ENCODE results near the gene P2RY14. TPM values are rescaled to one million over a fixed set of nuclear protein-coding genes. Genes with fewer than 3 reads are reported as not detected.

P2RY14 gene
- total and polyA plus RNA-seq, 2 of the 13 experiments (the other 11 are each of a cell fraction or from before 2014, with no cell fraction given): not detected

- ATAC-seq (no peak), FAIRE-seq (peak; percentile 21), DNase-seq (ENCODE audit: low spot score) (no peak)
- Histone ChIP-seq H3K27ac (ENCODE audit: extremely low read length, insufficient read depth, low read length) (no peak overlapping the region), H3K4me3 (replicated peaks in 1 of 3; ENCODE audit: insufficient read depth in 1 of 3, low read depth in 2 of 3, low read length in 3 of 3) (no peak overlapping the region), H2AFZ (ENCODE audit: low read length) (peak overlapping the region; percentile 79), H4K20me1 (ENCODE audit: insufficient read depth, low read length) (no peaks in the 10 kb centered on the region), H3K36me3 (replicated peaks in 1 of 2; ENCODE audit: control insufficient read depth in 1 of 2, insufficient read depth in 2 of 2, low read length in 2 of 2) (no peaks in the 10 kb centered on the region), H3K4me1 (ENCODE audit: insufficient read depth, low read length) (peaks cover 39% of the 10 kb centered on the region), H3K9me3 (ENCODE audit: low read length) (no peaks in the 10 kb centered on the region), H3K9ac (ENCODE audit: insufficient read depth, low read depth, low read length) (no peak overlapping the region), H3K79me2 (ENCODE audit: insufficient read depth, low read length) (no peaks in the 10 kb centered on the region), H3K27me3 (ENCODE audit: control insufficient read depth in 1 of 2, insufficient read depth in 2 of 2, low read length in 2 of 2) (no peaks in the 10 kb centered on the region), H3K4me2 (ENCODE audit: low read depth, low read length) (0 out of 2 replicates have a peak overlapping the region, but pooled peaks have one; percentile 1)
- no TSS peak for BruUV-seq (replicated peaks)
- intact Hi-C loops (cut with micrococcal nuclease; ENCODE audit: unreplicated experiment) (no loop called here), in situ Hi-C loops (cut with HindIII; ENCODE audit: extremely low pct_ligation_motif_present, low pct_unique_long_range_greater_than_20kb) (no loop called here)
- WGBS (ENCODE audit: low lambda C conversion rate): 57% methylated on average over 5 of the region's 5 CpGs
- ChIA-PET POLR2A (interaction anchor here (2.0 kb wide), 1 partner anchor 14 kb away, joined by 7 read pairs; no protein-coding TSS in a partner anchor), CTCF (ENCODE audit: low intra/inter-chr PET ratio, low total read pairs) (no interaction called here)
- no peak for TF ChIP-seq POGK (CRISPR knock-in tag; conservative IDR thresholded peaks at IDR 0.05)
- no peak for TF ChIP-seq KIAA2018 (CRISPR knock-in tag; IDR thresholded peaks at IDR 0.05; ENCODE audit: borderline replicate concordance)
- TF ChIP-seq GZF1 (CRISPR knock-in tag; IDR thresholded peaks at IDR 0.05): no peak
- TF ChIP-seq ZNF850 (CRISPR knock-in tag; conservative IDR thresholded peaks at IDR 0.05): no peak
- no peak for TF ChIP-seq ZNF746 (CRISPR knock-in tag; IDR thresholded peaks at IDR 0.05)
- TF ChIP-seq SMAD9 (CRISPR knock-in tag; IDR thresholded peaks at IDR 0.05): no peak
- no peak for TF ChIP-seq GMEB2 (CRISPR knock-in tag; IDR thresholded peaks at IDR 0.05; ENCODE audit: low read depth)
- no peak for TF ChIP-seq ZNF607 (CRISPR knock-in tag; IDR thresholded peaks at IDR 0.05; ENCODE audit: borderline replicate concordance)
- TF ChIP-seq DBP (CRISPR knock-in tag; IDR thresholded peaks at IDR 0.05; ENCODE audit: not compliant biosample characterization): no peak
- no peak for TF ChIP-seq MXD1 (CRISPR knock-in tag; IDR thresholded peaks at IDR 0.05)
- TF ChIP-seq ZNF543 (CRISPR knock-in tag; IDR thresholded peaks at IDR 0.05): no peak
- no peak for TF ChIP-seq HDAC2 (CRISPR knock-in tag; IDR thresholded peaks at IDR 0.05)
Measured at GRCh38 chr3:151183265-151183671, 95.1 kb downstream of the P2RY14 start.

All from HepG2 (cell line).